GM18526 (cell line): ENCODE measurements around the gene CLRN2.

ENCODE experiments used
- POLR2A ChIP-seq: IDR thresholded peaks from 3 replicates; pipeline ENCODE4 v1.6.1; 2011; ENCODE audit not compliant: insufficient read length; ENCODE audit errors: extremely low read depth

CLRN2 gene

GRCh38 chr4:17493619-17494018 lies 21.3 kb upstream of the CLRN2 start:
- no peak for TF ChIP-seq POLR2A

- TF ChIP-seq POLR2A, result no peak
These were observed 20.4 kb upstream of the CLRN2 start for GRCh38 chr4:17494258-17495190.

GRCh38 chr4:17497890-17498523 lies 17.0 kb upstream of the CLRN2 start:
- TF ChIP-seq POLR2A, result no peak

- TF ChIP-seq POLR2A, result no peak
These were observed 14.4 kb upstream of the CLRN2 start for GRCh38 chr4:17500574-17500973.

GRCh38 chr4:17502756-17503155 lies 12.2 kb upstream of the CLRN2 start:
- TF ChIP-seq POLR2A, result no peak

GRCh38 chr4:17504081-17504480 lies 10.9 kb upstream of the CLRN2 start:
- no peak for TF ChIP-seq POLR2A

GRCh38 chr4:17510582-17510981 lies 4.4 kb upstream of the CLRN2 start:
- TF ChIP-seq POLR2A, result no peak

GRCh38 chr4:17511051-17511450 lies 3.9 kb upstream of the CLRN2 start:
- TF ChIP-seq POLR2A, result no peak

GRCh38 chr4:17511509-17511949 lies 3.4 kb upstream of the CLRN2 start:
- no peak for TF ChIP-seq POLR2A

GRCh38 chr4:17511950-17512795 lies 2.8 kb upstream of the CLRN2 start, which contains the start of gene QDPR:
Gene QDPR, minus strand, starts transcription at chr4:17512090. Its CDS starts 36 bp downstream, at chr4:17512054.
- TF ChIP-seq POLR2A, result peak; percentile 75

- no peak for TF ChIP-seq POLR2A
These were observed 1.8 kb upstream of the CLRN2 start for GRCh38 chr4:17512973-17513665.

- TF ChIP-seq POLR2A, result no peak
These were observed 761 bp downstream of the CLRN2 start for GRCh38 chr4:17515445-17516407.

- no peak for TF ChIP-seq POLR2A
These were observed 2.0 kb downstream of the CLRN2 start for GRCh38 chr4:17516980-17517379.

- TF ChIP-seq POLR2A, result no peak
These were observed 2.7 kb downstream of the CLRN2 start for GRCh38 chr4:17517664-17518063.
